Femur (tissue), 1 donor: Measurements from ENCODE around the gene KCNH2.
A peak's percentile ranks its signal among the peaks of the same experiment; 100 is the strongest.

Experiments
- DNase-seq: peaks from one replicate; pipeline ENCODE4 v3.0.0-alpha.2; 2017

The KCNH2 gene

DNA sequence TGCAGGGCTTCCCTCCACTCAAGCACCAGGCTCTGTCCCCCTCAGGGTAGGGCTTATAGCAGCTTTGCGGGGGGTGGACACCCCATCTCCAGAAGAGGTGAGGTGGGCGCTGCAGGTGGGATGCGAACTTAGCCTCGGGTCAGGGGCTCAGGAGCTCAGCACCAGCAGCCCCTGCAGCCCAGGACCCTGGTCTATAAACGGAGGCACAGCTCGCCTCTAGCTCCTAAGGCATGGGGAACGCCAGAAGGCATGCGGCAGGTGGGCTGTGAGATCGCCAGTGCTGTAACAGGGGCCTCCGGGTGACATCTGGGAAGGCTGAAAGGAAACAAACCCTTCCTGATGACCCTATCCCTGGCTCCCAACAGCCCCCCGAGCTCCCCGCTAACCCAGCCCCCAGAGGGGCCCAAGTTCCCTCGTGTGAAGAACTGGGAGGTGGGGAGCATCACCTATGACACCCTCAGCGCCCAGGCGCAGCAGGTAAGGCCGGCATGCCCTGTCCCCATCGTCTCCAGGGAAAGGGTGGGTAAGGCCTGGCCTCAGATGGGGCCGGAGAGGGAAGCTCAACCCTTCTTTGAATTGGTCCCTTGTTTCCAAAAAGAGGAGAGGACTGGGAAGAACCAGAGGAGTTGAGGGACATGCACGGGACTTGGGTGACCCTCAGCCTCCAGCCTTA lies 16.9 kb upstream of the KCNH2 start:
- DNase-seq: no peak

DNA sequence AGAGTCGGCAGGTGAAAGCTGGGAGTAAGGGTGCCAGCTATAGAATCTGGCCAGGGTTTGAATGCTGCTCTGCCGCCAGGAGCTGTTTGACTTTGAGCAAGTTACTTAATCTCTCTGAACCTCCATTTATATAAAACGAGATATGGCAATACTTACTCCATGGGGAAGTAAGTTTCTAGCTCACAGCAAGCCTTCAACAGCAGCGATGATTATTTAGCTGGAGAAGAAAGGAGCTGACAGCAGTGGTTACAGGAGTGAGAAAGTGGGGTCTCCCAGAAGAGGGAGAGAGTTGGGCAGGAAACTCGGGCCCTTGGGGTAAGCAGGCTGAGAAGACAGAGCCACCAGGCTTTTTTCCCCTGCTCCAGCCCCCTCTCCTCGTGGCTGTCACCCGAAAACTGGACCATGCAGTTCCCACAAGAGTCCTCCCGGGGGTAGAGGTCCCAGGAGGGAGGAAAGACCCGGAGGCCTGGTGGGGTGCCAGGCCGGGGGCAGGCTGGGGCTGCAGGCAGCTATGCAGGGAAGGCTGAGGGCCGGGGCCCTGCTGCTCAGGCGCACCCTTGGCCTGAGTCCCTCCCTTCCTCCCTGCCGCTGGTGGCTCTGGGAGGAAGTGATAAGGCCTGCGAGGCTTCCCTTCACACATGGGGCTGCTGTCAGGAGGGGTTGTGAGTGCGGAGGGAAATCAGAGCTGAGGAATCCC lies 16.2 kb upstream of the KCNH2 start:
- DNase-seq: no peak

DNA sequence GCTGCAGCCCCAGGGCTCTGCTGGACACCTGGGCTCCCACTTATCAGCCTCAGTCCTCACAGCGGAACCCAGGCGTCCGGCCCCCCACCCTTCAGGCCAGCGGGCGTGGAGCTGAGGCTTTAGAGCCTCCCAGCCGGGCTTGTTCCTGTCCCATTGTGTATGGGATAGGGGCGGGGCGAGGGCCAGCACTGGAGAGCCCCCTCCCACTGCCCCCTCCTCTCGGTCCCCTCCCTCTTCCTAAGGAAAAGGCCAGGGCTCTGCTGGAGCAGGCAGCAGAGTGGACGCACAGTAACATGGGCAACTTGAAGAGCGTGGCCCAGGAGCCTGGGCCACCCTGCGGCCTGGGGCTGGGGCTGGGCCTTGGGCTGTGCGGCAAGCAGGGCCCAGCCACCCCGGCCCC lies 15.4 kb upstream of the KCNH2 start:
- no peak for DNase-seq

DNA sequence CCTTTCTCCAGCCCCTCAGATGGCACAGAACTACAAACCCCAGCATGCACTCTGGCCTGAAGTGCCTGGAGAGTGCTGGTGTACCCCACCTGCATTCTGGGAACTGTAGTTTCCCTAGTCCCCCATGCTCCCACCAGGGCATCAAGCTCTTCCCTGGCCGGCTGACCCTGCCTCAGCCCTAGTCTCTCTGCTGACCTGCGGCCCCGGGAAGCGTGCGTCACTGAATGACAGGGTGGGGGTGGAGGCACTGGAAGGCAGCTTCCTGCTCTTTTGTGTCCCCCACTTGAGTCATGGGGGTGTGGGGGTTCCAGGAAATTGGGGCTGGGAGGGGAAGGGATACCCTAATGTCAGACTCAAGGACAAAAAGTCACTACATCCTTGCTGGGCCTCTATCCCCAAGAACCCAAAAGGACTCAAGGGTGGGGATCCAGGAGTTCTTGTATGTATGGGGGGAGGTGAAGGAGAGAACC lies 14.7 kb upstream of the KCNH2 start:
- DNase-seq: no peak

DNA sequence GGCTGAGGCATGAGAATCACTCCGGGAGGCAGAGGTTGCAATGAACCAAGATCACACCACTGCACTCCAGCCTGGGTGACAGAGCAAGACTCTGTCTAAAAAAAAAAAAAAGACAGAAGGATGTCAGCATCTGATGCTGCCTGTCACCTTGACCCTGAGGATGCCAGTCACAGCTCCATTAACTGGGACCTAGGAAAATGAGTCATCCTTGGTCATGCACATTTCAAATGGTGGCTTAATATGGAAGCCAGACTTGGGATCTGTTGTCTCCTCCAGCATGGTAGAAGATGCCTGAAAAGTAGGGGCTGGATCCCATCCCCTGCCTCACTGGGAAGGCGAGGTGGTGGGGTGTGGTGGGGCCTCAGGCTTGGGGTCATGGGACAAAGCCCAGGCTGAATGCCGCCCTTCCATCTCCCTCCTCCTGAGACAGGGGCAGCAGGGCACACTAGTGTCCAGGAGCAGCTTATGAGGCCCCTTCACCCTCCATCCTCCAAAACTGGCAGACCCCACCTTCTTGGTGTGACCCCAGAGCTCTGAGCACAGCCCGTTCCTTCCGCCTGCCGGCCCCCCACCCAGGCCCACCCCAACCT lies 14.0 kb upstream of the KCNH2 start:
- no peak for DNase-seq

DNA sequence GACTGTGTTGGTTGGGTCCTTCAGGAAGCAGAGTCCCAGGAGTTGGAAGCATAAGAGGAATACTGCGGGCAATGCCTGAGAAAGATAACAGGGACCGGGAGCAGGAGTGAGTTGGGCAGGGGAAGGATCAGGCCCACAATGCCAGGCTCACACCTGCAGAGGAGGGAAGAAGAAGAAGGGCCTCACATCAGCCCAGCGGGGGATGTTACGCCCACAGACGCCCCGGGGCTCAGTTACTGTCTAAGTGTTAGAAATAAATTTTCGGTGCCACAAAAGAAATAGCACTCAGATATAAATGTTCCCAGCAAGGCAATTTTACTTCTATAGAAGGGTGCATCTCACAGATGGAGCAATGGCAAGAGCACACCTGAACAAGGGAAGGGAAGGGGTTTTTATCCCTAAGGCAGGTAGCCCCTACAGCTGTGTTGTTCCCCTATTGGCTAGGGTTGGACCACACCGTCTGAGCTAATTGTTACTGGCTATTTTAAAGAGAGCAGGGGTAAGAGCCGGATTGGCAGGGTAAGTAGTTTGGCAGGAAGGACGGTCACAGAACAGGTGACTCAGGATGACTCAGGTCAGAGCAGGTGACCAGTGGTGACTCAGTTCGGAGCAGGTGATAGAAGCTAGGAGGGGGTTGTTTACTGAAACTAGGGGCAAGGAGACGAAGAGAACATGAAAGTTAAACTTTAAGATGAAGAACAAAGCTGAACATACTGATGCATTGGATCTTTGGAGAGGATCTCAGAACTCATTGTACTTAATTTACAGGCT lies 12.5 kb upstream of the KCNH2 start, which contains the start of gene NOS3:
Gene NOS3, plus strand, starts transcription at position 602 of the 771 bp plus-strand sequence. CDS start 2,787 bp downstream, outside the sequence.
- no peak for DNase-seq

DNA sequence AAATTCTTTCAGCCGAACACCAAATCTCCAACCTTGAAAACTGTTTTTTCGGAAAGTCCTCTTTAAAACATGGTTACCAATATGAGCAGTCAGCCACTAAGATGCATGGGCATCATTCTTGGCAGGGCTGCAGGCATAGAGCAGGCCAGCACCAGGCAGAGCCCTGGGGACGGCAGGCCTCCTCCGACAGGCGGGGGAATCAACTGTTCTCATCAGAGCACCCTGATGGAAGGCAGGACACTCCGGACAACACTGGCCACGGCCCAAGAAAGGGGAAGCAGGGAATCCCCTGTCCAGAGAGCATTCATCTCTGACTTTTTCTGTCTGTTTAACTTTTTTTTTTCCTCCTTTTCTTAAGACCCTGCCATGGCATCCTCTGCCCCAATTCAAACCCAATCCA lies 11.3 kb upstream of the KCNH2 start:
- DNase-seq: peak; percentile 17

DNA sequence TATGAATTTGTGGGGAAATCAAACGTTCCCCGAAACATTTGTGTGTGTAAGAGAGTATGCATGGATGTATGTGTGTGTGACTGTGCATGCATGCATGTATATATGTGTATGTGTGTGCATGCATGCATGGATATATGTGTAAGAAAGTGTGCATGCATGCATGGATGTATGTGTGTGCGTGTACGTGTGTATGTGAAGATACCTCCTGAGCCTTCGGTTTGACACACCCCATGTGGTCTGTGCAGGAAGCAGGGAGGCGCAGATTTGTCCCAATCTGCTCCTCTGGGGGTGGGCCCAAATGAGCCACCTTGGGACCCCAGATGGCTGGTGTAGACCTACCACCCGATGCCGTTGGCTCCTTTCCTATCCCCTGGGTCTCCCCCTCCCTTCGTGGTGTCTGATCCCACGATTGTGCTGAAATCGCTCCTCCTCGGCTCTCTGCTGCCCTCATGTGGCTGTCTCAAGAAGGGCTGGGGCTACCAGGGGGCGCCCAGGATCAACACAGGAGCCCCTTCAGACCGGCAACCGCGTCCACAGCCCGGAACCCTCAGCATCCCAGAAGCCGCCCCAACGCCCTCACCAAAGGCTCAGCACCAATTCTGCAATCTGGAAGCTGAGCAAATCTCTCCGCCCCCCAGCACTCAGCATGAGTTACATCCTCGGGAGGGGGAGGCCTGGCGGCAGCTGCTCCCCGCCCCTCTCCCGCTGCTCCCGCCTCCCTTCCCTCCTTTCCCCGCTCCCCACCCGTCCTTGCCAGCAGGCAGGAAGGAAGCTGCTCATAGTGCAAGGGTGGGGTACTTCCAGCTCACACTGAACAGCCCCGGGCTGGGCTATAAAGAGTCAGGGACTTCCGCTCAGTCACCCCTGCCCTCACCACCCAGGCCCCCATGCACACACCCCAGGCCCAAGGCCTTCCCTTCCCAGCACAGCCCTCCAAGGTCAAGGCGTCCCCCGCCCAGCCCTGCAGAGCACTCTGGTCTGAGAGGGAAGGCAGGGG lies 10.4 kb upstream of the KCNH2 start:
- DNase-seq: peak; percentile 79

DNA sequence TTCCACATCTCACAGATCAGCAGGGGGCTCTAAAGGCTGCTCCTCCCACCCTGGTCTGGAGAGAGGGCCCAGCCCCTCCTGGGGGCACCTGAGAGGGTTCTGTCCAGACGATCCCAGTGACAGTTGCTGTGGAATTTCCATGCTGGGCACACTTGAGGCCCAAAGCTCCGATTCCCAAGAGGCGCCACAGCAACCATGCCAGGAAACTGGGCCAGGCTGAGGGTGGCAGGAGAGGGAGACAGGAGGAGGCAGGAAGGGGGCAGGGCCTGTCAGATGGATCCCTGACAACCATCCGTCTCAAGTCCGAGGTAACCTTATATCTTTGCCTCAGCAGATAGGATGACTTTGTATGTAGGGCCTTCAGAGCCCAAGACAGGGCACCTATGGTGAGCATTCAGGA lies 8.4 kb upstream of the KCNH2 start:
- DNase-seq: peak; percentile 15

DNA sequence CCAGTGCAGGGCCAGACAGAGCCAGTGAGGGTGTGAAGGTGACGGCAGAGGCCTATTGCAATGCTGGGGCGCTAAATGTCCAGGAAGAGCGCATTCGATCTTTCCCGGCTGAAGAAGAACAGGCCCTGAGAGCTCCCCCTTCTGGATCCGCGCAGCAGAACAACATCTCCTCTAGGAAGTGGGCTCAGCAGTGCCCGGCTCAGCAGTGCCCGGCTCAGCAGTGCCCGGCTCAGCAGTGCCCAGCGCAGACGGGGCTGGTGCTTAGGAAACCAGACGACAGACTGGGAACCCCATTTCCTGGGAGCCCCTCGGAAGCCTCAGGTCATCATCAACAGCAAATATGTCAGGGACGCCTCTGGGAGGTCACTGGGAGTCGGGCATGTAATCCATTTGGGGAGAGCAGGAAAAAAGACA lies 8.0 kb upstream of the KCNH2 start:
- peak; percentile 68 for DNase-seq

DNA sequence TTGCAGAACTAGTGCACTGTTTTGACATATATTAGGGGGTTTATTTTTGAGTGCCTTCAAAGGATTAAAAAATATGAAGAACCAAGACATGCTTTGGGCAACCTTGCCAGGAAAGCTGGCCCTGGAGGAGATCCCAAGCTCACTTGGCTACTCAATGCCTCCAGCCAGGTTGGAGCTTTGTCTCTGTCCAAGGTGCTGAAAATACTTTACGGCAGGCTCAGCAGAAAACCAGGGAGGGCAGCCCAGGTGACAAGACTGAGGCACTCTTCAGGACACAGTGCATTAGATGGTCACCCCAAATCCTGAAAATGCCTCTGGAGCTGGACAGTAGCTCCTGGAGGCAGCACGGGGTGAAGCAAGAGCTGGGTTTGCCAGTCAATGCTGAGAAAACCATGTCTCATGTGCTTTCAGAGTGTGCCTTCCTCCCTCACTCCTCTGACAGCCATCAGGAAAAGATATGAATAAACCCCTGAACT lies 5.8 kb upstream of the KCNH2 start:
- DNase-seq: no peak

DNA sequence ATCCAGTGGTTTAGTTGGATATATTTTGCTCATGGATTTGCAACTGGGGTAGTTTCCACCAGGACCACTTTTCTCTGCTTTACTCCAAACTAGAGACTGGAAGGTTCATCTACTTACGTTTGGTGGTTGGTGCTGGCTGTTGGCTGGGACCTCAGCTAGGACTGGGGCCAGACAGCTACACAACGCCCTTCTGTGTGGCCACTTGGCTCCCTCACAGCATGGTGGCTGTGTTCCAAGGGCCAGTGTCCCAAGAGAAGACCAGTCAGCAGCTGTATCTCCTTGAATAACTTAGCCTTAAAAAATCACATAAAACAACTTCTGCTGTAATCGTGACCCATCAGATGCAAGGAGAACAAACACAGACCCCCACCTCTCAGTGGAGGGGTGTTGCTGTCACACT lies 4.2 kb upstream of the KCNH2 start:
- DNase-seq: no peak

DNA sequence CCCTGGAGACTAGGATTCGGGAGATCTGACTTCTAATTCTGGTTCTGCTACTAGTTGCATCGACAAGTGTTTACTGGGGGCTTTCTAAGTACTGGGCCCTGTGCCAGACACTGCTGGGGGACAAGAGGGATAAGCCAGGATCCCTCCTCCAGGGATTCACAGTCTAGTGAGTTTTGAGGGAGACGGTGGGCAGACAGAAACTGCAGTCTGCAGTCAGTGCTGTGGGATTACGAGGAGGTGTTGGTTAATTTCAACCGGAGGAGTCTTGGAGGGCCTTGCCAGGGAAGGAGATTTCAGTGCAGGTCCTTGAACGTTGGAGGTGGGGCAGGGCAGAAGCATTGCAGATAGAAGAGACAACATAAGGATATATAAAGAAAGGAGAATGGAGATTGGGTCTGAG lies 3.5 kb upstream of the KCNH2 start:
- no peak for DNase-seq

DNA sequence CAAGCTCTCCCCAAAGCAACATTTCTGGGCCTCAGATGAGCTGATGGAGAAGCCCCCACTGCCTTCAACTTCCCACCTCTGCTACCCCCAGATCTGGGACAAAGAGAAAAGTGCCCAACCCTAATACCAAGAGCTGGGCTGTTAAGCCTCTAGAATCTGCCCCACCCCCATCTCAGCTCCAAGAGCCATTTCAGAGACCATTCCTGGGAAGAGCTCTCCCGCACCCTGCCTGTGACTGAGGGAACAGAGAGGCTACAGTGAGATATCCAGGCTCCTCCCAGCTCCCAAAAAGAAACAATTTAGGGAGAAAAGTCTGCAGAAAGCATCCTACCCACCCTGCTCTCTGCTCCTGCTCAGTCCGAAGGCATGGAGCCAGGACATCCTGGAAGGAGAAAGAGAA lies 2.5 kb upstream of the KCNH2 start:
- no peak for DNase-seq

DNA sequence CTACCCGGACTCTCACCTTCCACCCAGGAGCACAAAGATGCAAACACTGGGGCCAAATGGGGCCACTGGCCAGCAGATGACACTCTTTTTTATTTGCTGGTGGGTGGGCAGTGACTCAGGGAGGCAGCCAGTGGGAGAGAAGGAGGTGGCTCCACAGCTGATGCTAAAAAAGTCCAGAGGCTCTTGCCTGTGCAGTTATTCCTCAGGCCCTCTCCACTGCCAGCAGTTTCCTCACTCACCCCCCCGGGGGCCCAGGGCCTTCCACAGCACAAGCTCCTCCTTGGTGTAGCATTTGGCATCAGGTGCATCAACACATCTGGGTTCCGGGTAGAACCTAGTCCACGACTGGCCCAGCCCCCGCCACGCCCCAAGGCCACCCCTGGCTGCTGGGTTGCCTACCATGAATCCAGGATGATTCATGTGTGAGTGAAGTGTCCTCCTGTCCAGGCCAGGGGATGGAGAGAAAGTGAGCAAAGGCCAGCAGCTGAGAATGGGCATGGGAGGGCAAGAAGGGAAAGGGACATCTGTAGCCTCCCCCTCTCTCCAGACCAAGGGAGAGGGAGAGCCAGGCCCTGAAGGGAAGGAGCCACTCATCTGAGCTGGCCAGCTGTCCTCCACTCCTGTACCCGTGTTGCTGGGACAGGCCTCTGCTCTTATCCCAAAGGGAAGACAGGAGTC lies 1.7 kb upstream of the KCNH2 start:
- DNase-seq: no peak

DNA sequence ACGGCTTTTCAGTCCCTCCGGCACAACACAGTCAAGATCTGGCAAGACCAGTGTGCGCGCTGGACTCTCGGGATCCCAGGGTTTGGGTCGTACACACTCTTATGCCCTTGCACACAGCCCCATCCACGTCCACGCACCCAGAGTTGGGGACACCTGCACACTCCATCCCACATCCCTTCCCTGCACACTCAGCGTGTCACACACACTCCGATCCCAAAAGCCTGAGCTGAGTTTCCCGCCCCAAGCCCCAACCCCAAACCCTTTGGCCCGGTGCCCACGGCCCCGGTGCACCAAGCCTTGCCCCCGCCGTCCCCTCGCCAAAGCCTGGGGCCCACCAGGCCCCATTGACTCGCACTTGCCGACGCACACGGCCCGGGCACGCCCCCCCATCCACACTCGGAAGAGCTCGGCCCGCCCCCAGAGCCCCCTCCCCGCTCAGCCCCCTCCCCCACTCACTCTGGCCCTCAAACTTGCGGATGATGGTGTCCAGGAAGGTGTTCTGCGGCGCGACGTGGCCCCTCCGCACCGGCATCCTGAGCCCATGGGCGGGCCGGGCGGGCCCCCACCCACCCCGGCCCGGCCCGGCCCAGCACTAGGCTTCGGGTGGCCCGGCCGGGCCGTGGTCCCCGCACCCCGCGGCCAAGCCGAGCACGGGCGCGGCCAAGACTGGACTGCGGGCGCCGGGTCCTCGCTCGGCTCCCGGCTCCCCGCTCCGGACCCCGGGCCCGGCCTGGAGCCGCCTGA lies 567 bp downstream of the KCNH2 start:
- no peak for DNase-seq

DNA sequence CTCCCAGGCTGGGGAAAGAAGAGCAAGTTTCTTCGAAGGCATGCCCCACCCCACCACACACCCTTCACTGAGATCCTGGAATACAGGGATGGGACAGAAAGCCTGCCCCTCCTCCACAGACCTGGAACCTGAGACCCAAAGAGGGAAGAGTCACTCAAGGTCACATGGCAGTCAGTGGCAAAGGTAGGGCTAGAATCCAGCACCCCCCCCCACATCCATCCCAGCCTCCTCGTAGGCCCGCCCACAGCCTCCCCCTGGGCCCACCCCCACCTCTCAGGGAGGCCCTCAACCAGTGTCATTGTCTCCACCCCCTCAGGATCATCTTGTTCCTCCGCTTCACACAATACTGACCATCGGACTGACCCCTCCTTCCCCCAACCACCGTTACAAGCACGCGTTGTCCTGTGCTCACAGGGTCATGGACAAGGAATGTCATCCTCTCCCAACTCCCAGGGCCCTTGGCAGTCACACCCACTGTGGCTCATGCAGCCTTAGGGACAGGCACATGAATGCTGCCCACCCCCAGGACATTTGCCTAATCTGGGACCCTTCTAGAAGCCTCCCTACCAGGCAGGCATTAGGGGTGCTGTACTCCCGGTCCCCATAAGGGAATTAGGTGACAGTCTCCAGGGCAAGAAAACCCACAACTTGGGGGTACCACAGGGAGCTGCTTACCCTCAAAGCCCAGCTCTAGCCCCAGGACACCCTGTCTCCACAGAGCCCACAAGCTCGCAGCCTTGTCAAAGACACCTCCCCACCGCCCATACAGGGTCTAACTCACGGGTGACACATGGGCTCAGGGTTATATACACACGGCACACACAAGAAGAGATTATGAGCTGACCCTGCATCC lies 1.4 kb downstream of the KCNH2 start:
- DNase-seq: no peak

DNA sequence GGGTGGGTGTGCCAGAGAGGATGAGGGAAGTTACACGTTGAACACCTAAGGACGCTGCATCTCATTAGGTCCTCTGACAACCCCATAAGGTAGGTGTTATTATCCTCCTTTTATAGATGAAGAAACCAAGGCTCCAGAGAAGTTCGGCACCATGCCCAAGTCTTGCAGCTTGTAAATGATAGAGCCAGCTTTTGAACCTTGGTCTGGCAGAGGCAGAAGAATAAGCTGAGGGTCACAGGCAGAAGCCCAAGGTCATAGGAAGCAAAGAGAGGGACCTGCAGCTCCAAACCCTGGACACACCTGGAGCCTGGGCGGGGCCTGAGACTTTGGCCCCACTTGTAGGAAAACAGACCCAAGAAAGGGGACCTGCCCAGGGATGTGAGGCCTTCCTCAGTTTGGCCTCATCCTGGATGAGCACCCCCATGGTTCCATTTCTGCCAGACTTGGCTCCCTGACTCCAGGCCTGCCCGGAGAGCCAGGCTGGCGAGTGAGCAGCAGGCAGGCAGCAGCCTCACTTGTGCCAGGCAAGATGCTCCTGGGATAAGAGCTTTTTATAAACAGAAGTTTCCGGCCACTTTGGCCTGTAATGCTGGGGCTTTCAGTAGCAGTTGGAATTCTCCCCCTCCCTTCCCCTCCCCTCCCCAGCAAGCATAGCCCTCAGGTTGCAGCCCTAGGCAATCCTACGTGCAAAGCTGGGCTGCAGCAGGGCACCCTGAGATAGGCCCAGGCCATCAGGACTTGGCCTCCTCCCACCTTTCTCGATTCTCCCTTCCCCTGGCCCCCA lies 2.4 kb downstream of the KCNH2 start:
- DNase-seq: no peak
